ENCODE measurements around the gene MAP4K2.
"Not testable (repeated sequence)": the region's sequence is repeated elsewhere in the genome, so short reads cannot be mapped to it uniquely, and the experiment has no call there.

MAP4K2 gene

DNA sequence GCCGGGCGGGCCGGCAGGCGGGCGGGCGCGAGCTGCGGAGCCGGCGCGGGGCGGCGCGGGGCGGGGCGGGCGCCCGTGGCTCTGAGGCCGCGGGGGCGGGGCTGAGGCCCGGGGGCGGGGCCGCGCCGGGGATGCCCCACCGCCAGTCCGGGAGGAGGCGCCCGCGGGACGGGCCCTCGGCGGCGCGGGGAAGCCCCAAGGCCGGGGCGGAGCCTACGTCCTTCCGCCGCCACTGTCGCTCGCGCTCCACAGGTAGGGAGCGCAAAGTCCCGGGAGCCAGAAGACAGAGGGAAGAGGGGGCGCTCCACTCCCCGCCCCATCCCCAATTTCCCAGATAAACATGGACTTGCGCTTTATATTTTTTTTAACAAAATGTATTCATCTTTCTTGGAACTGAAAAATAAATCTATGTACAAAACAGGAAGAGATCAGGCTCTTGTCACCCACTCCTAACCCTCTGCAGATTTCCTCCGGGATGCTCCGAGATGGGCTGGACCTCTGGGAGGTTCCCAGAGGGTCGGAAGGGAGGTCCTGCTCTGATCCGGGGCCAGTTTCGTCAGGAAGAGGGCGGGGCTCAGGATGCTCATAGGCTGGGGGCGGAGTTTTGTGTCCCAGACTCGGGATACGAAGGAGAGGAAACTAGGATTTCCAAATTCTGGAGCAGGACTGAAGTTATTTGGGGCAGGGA lies at the start of gene MAP4K2:
Gene MAP4K2, minus strand, starts transcription at position 57 of the 688 bp plus-strand sequence. CDS start 65 bp downstream, outside the sequence.
- peak; percentile 67 to 98 (median 81) for DNase-seq
- intact Hi-C loops (cut with DNase I), result no loop called here

DNA sequence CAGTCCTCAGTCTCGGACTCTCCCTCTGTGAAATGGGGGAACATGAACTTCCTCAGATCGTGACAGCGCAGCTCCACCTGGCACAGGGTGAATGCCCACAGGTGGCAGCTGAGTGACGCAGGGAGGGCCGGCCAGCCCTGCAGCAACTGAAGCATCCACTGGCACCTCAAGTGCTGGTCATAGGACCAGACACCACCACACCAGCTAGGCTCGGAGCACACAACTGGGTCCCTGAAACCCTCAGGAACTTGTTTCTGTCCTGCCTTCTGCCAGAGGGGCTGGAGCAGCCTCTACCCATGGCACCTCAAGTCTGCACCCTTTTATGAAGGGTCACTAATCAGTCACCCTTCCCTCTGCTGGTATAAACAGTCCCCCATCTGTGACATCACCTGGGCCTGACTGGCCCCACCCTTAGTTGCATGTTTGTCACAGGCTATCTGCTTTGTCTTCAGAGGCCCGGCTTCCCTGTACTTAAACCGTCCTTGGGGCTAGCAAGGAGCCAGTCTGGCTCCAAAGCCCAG lies 48.9 kb upstream of the MAP4K2 start:
- no peak for DNase-seq
- intact Hi-C loops (cut with DNase I), result no loop called here

DNA sequence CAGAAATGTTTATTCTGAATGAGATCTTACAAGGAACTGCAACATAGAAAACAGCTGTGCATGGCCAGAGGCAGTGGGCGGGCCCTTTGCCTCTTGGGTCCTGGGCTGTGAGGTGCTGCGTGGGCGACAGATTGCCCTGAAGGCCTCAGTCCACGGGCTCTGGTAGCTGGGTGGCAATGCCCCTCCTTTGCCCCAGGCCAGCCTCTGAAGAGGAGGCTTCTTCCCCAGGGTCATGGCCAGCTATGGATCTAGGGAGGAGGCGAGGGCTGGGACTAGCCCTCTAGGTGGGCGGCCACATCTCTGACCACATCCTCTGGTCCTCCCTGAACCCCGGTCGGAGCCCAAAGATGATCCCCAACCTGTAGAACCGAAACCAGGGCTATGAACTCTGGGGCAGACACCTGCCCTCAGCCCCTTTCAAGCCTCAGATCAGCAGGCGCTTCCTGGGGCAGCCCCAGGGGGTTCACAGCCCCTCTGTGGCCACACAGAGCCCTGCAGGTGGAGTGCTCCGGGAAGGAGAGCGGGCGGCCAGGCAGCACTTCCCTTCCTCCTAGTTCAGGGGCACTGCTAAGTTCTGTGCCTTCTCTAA lies 48.1 kb upstream of the MAP4K2 start:
- intact Hi-C loops (cut with DNase I), result no loop called here
- no peak for DNase-seq

DNA sequence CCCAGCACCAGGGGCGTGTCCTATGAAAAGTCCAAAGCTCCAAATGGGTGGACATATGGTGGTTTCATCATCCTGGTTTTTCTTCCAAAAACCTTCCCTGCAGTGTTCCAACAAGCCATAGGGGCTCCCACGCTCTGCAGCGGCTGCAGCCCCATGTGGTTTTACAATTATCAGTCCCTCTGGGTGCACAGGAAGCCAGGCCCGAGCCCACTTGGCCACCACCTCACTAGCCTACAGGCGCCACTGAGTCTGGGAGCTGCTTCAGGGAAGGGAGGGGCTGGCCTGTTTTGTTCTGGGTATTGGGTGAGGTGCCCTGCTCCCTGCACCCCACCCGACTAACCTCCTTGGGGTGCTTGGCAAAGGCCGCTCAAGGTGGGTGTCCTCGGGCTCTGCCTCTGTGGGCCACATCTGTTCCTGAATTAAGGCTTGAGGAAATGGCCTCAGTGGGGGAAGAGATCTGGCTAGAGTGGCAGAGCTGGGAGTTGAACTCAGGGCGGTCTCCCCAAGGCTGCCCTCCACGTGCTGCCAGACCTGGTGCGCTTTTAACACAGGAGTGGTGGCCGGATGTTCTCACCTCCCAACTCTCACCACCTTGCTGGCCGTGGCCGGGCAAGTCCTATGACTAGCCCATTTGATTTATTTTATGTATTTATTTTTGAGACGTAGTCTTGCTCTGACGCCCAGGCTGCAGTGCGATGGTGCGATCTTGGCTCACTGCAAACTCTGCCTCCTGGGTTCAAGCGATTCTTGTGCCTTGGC lies 46.8 kb upstream of the MAP4K2 start:
- intact Hi-C loops (cut with DNase I), result loop anchor here (5.0 kb wide), 1 partner anchor 163 kb away; the partner anchor contains the start of gene ARL2
- DNase-seq, result no peak

DNA sequence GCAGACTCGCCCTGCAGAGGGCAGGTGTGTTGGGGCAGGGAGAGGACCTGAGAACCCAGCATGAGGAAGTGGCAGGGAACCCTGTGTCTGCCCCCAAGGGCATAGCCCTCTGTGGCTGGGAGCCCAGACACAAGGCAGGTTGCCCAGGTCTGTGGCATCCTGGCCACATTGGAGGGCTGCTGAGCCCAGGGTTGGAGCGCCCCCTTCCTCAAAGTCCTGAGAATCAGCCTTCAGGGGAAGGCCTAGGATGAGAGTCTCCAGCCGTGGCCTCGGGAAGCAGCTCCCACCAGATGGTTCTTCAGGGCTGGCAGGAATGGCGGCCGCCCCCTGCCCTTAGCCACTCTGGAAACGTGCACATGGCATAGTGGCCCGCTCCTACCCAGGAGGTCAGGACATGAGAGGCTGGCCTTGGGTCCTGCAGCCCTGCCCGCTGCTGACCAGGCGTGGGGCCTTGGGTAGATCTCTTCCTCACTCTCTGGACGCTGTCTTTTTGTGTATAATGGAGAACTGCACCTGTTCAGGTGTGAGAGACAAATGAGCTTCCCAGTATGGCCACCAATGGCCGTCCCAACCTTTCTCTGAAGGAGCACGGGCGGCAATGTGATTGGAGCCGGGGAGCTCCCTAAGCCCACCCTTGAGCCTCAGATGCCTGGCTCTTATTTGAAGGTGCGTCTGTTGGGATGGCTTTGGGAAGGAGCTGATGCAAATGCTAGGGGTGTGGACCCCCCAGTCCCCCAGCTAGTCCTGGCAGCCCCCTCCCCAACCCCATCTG lies 46.0 kb upstream of the MAP4K2 start:
- no peak for DNase-seq
- intact Hi-C loops (cut with DNase I), result loop anchor here (5.0 kb wide), 1 partner anchor 163 kb away; the partner anchor contains the start of gene ARL2

DNA sequence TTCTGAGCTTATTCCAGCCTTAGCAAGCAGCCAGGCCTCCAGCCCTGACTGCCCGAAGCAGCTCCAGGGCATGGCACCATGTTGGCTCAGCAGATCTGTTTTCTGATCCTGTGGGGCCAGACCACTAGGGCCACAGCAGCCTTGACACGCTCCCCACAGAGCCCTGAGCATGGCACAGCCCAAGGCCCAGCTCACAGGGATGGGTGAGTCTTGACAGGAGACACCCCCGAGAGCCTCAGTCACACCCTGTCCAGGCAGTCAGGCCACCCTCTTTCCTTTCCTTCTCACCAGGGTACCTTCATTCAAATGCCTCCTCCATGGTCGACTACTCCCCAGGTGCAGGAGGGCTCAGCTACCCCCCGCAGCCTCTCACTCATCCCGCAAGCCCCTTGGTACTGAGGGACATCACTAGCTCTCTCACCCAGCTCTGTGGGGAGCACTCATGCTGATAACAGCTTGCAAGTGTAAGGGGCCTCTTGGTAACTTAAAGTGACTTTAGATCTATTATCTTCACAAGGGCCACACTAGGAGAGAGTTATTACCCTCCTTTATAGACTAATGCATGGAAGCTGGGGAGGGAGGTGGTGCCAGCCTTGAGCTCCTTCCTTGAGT lies 45.3 kb upstream of the MAP4K2 start:
- DNase-seq, result no peak
- intact Hi-C loops (cut with DNase I), result loop anchor here (5.0 kb wide), 1 partner anchor 164 kb away; the partner anchor contains the start of gene ARL2

DNA sequence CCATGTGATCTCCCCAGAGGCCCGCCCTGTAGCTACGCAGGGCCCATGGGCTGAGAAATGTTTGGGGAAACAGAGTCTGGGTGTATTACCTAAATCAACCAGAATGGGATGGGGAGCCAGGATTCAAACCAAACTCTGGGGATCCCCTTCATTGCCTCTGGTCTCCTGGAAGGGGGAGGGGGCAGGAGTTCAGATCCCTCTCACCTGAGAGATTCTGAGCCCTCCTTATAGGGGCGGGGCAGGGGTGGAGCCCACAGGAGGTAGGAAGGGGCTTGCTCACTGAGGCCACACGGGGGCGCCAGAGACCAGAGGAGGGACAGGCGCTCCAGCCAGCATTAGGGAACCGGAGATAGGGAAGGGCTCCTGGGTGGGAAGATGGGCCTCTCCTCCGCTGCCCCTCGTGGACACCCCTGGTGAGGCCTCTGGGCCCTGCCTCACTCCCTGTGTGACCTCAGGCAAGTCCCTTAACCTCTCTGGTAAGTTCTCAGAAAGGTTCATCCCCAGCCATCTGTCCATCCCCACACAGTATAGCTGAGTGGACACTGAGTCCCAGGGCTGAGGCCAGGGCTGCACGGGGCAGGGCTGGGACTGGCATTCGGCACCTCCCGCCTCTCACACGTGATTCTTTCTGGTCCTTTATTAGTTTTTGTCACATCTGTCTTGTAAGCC lies 44.1 kb upstream of the MAP4K2 start:
- peak; percentile 79 to 99 (median 93) for DNase-seq
- intact Hi-C loops (cut with DNase I), result loop anchor here (1.0 to 5.0 kb wide), 2 partner anchors 47 to 165 kb away; partner anchors contain the start of gene ARL2

DNA sequence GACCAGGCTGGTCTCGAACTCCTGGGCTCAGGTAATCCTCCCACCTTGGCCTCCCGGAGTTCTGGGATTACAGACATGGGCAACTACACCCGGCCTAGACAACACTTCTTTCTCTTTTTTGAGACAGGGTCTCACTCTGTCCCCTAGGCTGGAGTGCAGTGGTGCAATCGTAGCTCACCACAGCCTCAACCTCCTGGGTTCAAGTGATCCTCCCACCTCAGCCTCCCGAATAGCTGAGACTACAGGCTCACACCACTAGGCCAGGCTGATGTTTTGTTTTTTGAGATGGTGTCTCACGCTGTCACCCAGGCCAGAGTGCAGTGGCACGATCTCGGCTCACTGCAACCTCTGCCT lies 42.7 kb upstream of the MAP4K2 start:
- not testable (repeated sequence) for DNase-seq
- intact Hi-C loops (cut with DNase I), result loop anchor here (5.0 kb wide), 1 partner anchor 167 kb away; the partner anchor contains the start of gene ARL2

DNA sequence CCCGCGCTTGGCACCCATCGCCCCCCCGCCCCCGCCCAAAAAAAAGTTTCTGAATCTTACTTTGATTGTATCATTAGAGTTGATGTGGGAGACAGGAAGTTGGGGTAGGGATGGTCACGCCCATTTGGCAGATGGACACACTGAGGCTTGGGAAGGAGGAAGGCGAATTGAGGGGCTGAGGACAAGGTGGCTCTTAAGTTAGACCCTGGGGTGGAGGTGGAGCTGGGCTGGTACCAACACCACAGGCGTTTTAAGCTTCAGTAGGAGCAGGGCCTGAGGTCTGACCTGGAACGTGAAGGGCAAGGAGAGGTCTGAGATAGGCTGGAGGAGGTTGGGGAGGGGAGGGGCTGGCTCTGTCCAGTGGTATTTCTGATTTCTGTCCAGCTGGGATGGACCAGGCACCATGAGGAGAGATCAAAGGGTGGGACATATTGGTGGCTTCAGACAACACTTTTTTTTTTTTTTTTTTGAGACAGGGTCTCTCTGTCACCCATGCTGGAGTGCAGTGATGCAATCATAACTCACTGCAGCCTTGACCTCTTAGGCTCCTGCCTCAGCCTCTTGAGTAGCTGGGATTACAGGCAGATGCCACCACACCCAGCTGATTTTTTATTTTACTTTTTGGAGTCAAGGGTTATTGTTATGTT lies 42.2 kb upstream of the MAP4K2 start:
- intact Hi-C loops (cut with DNase I), result loop anchor here (5.0 kb wide), 1 partner anchor 167 kb away; the partner anchor contains the start of gene ARL2
- no peak for DNase-seq

DNA sequence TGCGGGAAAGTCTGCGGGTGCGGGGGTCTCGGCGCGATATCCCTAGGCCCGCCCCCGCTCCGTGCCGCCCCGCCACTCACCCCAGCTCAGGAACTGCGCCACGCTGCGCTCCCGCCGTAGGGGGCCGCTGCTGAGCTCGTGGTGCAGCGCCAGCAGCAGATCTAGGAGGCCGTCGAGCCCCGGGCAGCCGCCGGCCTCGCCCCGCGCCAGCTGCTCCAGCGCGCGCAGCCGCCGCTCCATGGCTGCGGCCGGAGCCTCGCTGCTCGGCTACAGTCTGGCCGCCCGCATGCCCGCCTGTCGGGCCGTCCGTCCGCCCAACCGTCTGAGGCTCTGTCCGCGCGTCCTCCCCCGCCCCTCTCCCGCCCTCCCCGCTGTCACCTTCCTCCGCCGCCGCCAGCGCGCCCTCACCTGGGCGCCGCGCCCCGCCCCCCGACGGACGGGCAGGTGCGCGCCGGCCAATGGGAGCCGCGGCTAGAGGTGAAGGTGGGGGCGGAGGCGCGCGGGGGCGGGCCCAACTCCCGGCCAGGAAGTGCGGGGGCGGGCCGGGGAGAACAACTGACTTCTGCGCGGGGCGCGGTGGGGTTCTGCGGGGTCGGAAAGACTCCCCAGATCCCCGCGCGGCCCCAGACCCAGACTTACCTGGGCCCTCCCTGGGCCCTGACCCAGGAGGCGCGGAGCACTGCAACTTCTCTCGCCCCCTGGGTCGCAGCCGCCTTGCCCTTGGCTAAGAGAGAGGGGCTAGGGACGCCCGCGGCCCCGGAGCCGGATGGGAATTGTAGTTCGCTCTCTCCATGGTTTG lies 41.5 kb upstream of the MAP4K2 start, which contains the start of gene CDC42BPG:
Gene CDC42BPG, minus strand, starts transcription at position 324 of the 799 bp plus-strand sequence. Its CDS starts 84 bp downstream, at position 240.
- DNase-seq, result peak in 3 of 10 donors; percentile 21 to 81 (median 53)
- intact Hi-C loops (cut with DNase I), result loop anchor here (5.0 kb wide), 1 partner anchor 168 kb away; the partner anchor contains the start of gene ARL2

DNA sequence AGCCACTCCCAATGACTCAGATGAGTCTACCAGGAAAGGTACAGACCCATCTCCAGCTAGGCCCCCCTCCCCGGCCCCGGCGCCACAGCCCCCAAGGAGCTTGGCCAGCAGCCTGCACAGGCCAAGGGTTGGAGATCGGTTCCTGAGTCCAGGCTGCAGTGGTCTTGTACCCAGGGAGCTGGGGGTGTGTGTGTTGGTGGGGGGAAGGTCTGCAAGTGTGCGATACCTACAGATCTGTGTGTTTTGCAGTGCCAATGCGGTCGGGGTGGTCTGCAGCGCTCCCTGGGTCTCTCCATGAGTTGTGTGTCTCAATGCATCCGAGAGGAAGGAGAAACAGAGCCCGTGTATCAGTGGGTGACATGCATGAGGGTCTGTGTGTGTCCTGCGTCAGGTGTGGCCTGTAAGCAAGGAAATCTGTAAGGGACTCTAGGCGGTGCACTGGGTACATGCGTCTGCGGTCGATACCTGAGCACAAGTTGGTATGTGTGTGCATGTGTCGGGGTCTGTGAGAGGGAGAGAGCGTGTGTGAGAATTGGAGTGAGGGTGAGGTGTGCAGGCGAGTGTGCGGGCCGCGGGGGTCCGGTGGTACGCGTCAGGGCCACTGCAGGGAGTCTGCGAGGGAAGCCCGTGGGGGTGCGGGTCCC lies 40.8 kb upstream of the MAP4K2 start:
- DNase-seq, result no peak
- intact Hi-C loops (cut with DNase I), result no loop called here

DNA sequence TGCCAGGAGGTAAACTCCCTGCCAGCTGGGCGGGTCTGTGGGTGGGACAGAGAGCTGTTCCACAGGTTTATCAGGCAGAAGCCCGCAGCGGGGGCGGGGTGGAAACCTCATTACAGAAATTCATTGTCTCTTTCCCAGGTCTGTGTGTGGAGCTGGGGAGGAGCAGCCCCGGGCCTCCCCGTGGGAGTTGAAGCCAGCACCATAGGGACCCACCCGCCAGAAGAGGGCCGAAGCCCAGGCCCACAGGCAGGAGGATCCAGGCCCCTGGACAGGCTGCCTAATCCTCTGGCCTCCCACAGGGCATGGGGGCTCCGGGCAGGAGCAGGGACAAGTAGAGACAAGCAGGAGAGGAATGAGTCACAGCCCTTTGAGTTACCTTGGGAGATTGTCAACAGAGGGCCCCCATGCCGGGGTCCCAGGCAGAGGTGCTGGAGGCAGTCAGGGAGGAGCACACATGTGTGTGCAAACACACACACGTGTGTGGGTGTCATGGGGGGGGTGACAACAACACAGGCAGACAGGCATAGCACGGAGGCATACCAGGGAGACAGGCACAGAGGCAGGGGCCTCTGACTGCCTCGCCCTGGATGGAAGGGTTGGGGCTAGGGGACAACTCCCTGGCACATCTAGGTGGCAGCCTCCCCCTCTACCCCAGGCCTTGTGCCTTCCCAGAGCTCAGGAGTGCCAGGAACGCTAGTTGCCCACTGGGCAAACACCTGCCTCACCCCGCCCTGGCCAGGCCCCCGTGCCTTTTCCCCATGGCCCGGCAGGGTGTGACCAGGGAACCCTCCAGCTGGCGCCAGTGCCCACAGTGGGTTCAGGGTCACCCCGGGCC lies 40.1 kb upstream of the MAP4K2 start:
- intact Hi-C loops (cut with DNase I), result no loop called here
- DNase-seq, result no peak

DNA sequence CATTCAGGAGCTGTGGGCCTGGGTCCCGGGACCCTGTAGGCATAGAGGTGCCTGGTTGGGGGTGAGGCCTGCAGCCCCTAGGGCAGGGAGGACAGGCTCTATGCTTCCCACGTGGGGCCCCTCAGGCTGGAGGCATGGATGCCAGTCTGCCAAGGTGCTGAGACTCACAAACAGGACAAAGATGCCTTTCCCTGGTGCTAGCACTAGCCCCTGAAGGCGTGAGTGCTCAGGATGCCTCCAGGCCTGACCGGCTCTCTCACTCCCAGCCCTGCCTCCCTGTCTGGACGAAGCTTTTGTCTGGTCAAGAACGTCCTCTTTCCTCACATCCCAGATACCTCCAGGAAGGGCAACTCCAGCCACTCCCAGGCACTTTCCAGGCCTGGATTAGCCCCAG lies 39.3 kb upstream of the MAP4K2 start:
- intact Hi-C loops (cut with DNase I), result no loop called here
- DNase-seq, result no peak

DNA sequence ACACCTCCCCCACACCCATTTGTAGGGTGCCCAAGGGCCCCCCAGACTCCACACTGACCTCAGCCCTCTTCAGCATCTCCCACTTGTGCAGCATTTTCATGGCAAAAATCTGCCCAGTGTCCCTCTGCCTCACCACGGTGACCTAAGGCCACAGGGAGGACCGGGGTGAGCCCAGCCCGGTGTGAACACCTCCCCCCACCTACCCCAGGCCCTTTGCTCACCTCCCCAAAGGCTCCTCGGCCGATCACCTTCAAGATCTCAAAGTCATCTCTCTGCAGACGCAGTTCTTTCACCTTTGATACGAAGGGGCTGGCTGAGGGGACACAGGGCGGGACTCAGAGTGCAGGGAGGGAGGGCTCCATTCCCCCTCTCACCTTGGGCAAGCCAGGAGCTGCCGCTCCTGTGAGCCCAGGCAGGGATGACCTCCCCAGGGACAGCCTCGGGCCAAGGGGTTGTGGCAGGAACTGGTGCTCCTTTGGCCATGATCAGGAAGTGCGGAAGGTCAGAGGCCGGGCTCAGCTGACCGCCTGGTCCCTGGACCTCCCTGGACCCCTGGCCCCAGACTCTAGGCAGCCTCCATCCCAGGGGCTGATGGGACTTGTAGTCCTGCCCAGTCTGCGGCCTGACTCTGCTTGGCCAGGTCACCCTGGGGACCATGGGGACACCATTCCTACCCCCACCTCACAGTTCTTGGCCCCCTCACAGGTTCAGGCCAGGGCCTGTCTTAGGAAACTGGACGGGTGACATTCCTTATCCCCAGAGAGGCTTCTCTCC lies 38.8 kb upstream of the MAP4K2 start:
- intact Hi-C loops (cut with DNase I), result no loop called here
- no peak for DNase-seq
